Brain pericyte (primary cell): ENCODE results near the gene CALN1.
"Not testable (repeated sequence)": the region's sequence is repeated elsewhere in the genome, so short reads cannot be mapped to it uniquely, and the experiment has no call there.

ENCODE experiments used
- DNase-seq: peaks from one replicate; pipeline ENCODE4 v3.0.0-alpha.2; 2012; ENCODE audit warnings: low read depth, low spot score

Gene CALN1

DNA sequence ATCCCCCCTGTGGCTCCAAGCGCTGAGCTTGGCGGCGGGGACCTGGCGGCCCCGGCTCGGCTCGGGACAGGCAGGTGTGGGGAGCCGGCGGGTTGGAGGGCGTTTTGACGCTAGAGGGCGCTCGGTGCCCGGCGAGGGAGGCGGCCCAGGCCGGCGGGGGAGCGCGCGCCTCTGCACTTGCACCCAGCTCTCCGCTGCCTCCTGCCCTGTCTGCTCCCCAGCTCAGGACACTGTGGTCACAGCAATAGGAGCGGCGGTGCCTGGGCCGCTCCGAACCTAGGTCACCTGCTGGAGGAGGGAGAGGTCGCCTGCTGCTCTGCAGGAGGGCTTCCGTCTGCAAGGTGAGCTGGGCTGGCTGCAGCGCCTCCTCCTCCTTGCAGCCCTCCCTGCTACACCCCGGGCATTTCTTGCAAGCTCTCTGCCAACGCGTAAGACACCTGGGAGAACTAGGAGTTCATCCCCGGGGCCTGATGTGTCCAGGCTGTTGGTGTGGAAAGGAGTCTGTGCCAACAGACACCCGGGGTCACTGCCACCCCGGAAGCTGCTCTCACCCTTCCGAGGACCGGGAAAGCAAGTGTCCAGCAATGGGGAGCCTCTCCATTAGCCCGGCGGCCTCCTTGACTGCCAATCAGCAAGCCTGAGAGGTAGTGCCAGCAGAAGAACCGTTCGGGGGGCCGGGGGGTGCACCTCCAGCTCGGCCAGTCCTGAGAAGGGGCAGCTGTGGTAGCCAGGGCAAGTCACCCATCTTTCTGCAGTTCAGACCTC is 659.8 kb downstream of the CALN1 start:
- DNase-seq: no peak

GRCh38 chr7:71750290-71750689 is 661.8 kb downstream of the CALN1 start:
- no peak for DNase-seq

DNA sequence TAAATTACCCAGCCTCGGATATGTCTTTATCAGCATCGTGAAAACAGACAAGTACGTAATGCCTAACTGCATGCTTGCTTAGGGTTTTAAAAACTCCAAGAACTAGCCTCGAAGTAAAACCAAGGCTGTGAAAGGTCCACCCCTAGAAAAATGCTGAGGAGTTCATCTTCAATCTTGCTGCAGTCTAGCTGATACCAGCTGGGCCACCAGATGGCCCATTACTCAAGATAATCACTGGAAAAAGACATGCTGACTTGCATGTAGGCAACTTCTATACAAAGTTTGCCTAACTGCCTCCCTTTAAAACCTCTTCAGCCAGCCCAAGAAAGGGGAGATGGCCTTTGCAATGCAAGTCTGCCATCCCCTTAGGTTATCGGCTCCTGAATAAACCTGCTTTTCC is 666.1 kb downstream of the CALN1 start:
- DNase-seq: no peak

GRCh38 chr7:71740174-71740560 is 672.0 kb downstream of the CALN1 start:
- DNase-seq: no peak

- no peak for DNase-seq
Observed at GRCh38 chr7:71739520-71740173, 672.5 kb downstream of the CALN1 start.

DNA sequence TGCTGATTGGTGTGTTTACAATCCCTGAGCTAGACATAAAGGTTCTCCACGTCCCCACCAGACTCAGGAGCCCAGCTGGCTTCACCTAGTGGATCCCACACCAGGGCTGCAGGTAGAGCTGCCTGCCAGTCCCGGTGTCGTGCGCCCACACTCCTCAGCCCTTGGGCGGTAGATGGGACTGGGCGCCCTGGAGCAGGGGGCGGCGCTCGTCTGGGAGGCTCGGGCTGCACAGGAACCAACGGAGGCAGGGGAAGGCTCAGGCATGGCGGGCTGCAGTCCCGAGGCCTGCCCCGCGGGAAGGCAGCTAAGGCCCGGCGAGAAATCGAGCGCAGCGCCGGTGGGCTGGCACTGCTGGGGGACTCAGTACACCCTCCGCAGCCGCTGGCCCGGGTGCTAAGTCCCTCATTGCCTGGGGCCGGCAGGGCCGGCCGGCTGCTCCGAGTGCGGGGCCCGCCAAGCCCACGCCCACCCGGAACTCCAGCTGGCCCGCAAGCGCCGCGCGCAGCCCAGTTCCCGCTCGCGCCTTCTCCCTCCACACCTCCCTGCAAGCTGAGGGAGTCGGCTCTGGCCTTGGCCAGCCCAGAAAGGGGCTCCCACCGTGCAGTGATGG is 674.1 kb downstream of the CALN1 start:
- not testable (repeated sequence) for DNase-seq

GRCh38 chr7:71735961-71736556 is 676.1 kb downstream of the CALN1 start:
- DNase-seq: no peak

DNA sequence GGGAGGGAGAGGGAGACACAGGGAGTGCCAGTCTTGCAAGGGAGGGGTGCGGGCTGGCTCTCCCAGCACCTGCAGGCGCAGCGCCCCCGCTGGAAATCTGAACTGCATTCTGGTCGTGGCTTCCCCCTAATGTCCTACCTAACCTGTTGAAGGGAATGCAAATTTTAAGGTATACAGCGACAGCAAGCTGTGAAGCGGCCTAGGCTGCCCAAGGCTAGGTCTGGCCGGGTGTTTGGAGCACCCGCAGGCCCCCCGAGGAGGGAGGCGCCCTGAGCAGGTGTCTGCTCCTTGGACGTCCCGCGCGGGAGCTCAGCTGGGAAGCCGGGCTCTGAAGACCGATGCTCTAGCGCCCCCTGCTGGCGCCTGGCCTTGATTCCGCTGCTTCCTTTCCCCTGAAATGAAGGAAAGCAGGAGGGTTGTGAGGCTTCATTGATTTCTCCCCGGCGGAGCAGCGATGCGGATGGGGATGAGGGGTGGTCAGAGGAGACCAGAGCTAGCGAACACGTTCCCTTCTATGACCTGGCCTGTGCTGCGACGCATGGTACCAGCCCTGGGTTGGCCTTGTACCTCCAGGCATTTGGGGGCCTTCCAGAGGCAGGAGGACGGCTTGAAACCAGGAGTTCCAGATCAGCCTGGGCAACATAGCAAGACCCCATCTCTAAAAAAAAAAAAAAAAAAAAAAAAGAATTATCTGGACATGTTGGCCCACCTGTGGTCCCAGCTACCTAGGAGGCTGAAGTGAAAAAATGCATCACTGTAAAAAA is 678.8 kb downstream of the CALN1 start:
- no peak for DNase-seq

- no peak for DNase-seq
Observed at GRCh38 chr7:71731740-71732139, 680.4 kb downstream of the CALN1 start.
